Measurements from ENCODE around the gene ZDHHC4. TPM values are rescaled to one million over a fixed set of nuclear protein-coding genes. Genes with fewer than 3 reads are reported as not detected.

The ZDHHC4 gene
- total RNA-seq, 1 experiment from 2014 or later, result 62.0 TPM

- H4K5ac ChIP-seq (ENCODE audit: insufficient read length, low read depth, low read length), result no peak overlapping the region
- peaks cover 6% of the 10 kb centered on the region for H3K23me2 ChIP-seq (ENCODE audit: insufficient read length, low read depth, low read length, poor library complexity, severe bottlenecking)
- H3K79me2 ChIP-seq (ENCODE audit: insufficient read depth, low read length), result no peaks in the 10 kb centered on the region
- no peak overlapping the region for H2BK5ac ChIP-seq (ENCODE audit: insufficient read length, low read length)
- H4K91ac ChIP-seq (ENCODE audit: insufficient read length, low read depth, low read length), result no peak overlapping the region
- H3K18ac ChIP-seq (ENCODE audit: insufficient read length, low read depth, low read length), result no peak overlapping the region
- no peak overlapping the region for H4K8ac ChIP-seq (replicated peaks; ENCODE audit: insufficient read length, low read depth, low read length)
- no peaks in the 10 kb centered on the region for H3K9me3 ChIP-seq (ENCODE audit: control insufficient read depth, low read depth, low read length)
- no peak overlapping the region for H2BK15ac ChIP-seq (ENCODE audit: low read depth, low read length)
- WGBS (ENCODE audit: extremely low coverage, insufficient read length, low lambda C conversion rate), result no CpG with 5 or more reads among the region's 10 CpGs
- no peak overlapping the region for H2AFZ ChIP-seq (ENCODE audit: low read length)
- no peak overlapping the region for H3T11ph ChIP-seq (ENCODE audit: low read length)
- no peak overlapping the region for H2BK12ac ChIP-seq (ENCODE audit: insufficient read length, low read depth, low read length)
- Mint-ChIP-seq H3K9me3 (no peaks in the 10 kb centered on the region), H3K36me3 (ENCODE audit: insufficient read depth in 1 of 3, low read depth in 3 of 3) (peaks cover 25 to 76% (median 67%) of the 10 kb centered on the region in 3 experiments), H3K27ac (peak overlapping the region in 1 of 3 experiments; percentile 75; a peak in 2 of 7 replicates), H3K27me3 (ENCODE audit: low read depth) (no peaks in the 10 kb centered on the region), H3K4me1 (peaks cover 9 to 10% of the 10 kb centered on the region in 2 experiments), H3K4me3 (peak overlapping the region; percentile 81 to 92)
- no peak overlapping the region for H2AK5ac ChIP-seq (ENCODE audit: insufficient read length, low read length)
- H3K27ac ChIP-seq (ENCODE audit: insufficient read length, low read depth, low read length), result no peak overlapping the region
- 0 out of 3 replicates have a peak, but pooled peaks have one; percentile 11 for TF ChIP-seq CTCF (conservative IDR thresholded peaks at IDR 0.05)
- no peaks in the 10 kb centered on the region for H3K27me3 ChIP-seq (ENCODE audit: insufficient read depth, low read length)
- H3K23ac ChIP-seq (ENCODE audit: insufficient read length, low read depth, low read length), result no peak overlapping the region
- H3K9ac ChIP-seq (ENCODE audit: extremely low read depth, insufficient read length, low read length), result peak overlapping the region; percentile 23
- H3K4me2 ChIP-seq (ENCODE audit: insufficient read depth, insufficient read length, low read length), result peak overlapping the region; percentile 13
- no peaks in the 10 kb centered on the region for H3K4me1 ChIP-seq (ENCODE audit: insufficient read depth, low read length)
- no peak overlapping the region for H2BK120ac ChIP-seq (ENCODE audit: low read depth, low read length, poor library complexity, severe bottlenecking)
- DNase-seq, result no peak
- no peak overlapping the region for H3K14ac ChIP-seq (ENCODE audit: insufficient read depth, low read length)
- H4K20me1 ChIP-seq (ENCODE audit: control insufficient read depth, insufficient read depth, insufficient read length), result no peaks in the 10 kb centered on the region
- no peak overlapping the region for H2BK20ac ChIP-seq (ENCODE audit: low read depth, low read length, poor library complexity, severe bottlenecking)
- H3K56ac ChIP-seq (ENCODE audit: insufficient read length, low read depth, low read length), result no peak overlapping the region
- no peaks in the 10 kb centered on the region for H3K79me1 ChIP-seq (ENCODE audit: insufficient read depth, low read depth, low read length, poor library complexity, severe bottlenecking)
- H3K4ac ChIP-seq (ENCODE audit: low read depth, low read length), result no peak overlapping the region
Observed at GRCh38 chr7:6590645-6591110, 13.4 kb downstream of the ZDHHC4 start.
